H1 (cell line): Measurements from ENCODE around the gene SLC13A2. TPM values are rescaled to one million over a fixed set of nuclear protein-coding genes. Genes with fewer than 3 reads are reported as not detected.

Source experiments
- E2F6 ChIP-seq: IDR thresholded peaks from 2 replicates; pipeline ENCODE4 v1.6.1; 2012; ENCODE audit warnings: inconsistent platforms
- GTF2F1 ChIP-seq: IDR thresholded peaks from 2 replicates; pipeline ENCODE4 v1.6.1; 2012; ENCODE audit warnings: low read depth, low read length, improper control_type of control experiment, borderline replicate concordance
- POU5F1 ChIP-seq: IDR thresholded peaks from 2 replicates; pipeline ENCODE4 v1.6.1; 2011; ENCODE audit warnings: low read depth, mild to moderate bottlenecking, low read length, moderate library complexity
- SP4 ChIP-seq: IDR thresholded peaks from 2 replicates; pipeline ENCODE4 v1.6.1; 2012; ENCODE audit warnings: low read length, inconsistent platforms
- TEAD4 ChIP-seq: IDR thresholded peaks from 2 replicates; pipeline ENCODE4 v1.6.1; 2012; ENCODE audit warnings: low read depth, low read length, inconsistent platforms, mixed read lengths
- polyA plus RNA-seq, 7 experiments: library from polyadenylated mRNA; depleted of rRNA in 3 of 7; stranded (reverse) in 5 of 7; unstranded in 2 of 7; fragments of >200 nt in 5 of 7; fragments of 200-250 nt in 2 of 7; gene quantifications; 1 replicate in 5 of 7; 2 replicates in 1 of 7; 4 replicates in 1 of 7; pipeline versions ENCODE4 v1.2.1 to v1.2.3, GENCODE V29; 2011 to 2013; ENCODE audit warnings: missing spikeins in 2 of 7, mixed read lengths in 2 of 7
- total RNA-seq: library from RNA; stranded (reverse); fragmentation: NEBNext Ultra II Directional; extraction: Animal tissue kit (Norgen Biotek cat#: 25700); gene quantifications from 2 replicates; pipeline ENCODE4 v1.2.1, GENCODE V29; 2021
- TF ChIP-seq, protein P1 (sequence below): fragments of 300-600 bp; sonication (generic); IDR thresholded peaks from 2 replicates; pipeline ENCODE4 v1.7.1; 2012; ENCODE audit warnings: low read length, moderate library complexity, mild to moderate bottlenecking, inconsistent platforms; ENCODE audit not compliant: insufficient replicate concordance
- TF ChIP-seq, protein P2 (sequence below), 3 experiments: IDR thresholded peaks; 1 replicate in 2 of 3; 2 replicates in 1 of 3; pipeline versions ENCODE4 v1.5.1 to v1.6.1; 2011; ENCODE audit warnings: low read length in 3 of 3, mild to moderate bottlenecking in 3 of 3, inconsistent platforms in 2 of 3, low read depth in 1 of 3, moderate library complexity in 1 of 3; ENCODE audit not compliant: insufficient read depth in 1 of 3; ENCODE audit errors: control extremely low read depth in 1 of 3

SLC13A2 gene
- total and polyA plus RNA-seq, 2 of the 8 experiments (the other 6 are each of a cell fraction or from before 2014, with no cell fraction given) = not detected

DNA sequence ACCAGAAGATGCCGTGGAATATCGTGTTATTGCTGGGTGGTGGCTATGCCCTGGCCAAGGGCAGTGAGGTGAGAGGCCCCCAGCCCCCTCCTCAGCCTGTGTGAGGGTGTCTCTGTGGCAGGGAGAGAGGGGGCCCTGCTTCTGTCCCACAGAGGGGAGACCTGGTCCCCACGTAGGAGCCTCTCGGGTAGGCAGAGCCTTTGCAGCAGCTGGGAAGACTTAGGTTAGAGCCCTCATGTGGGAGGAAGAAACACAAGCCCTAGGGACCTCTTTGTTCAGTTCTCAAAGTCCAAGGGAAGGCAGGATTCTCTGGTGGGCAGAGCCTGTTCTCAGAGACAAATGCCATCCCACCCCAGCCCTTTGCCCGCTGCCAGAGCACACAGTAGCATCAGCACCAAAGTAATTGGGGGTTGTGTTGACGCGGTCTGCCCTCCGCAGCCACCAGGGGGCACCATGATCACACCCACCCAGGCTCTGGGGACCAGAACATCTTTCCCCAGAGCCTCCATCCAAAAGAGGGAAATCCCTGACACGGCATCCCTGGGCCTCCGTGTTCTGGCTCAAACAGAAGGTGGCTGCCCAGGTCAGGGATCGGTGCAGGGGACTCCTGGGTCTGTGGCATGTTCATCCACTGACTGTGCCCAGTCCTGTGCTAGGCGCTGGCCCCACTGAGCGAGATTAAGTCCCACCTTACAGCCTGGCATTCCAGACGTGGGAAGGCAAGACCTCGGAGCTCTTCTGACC lies 21.2 kb downstream of the SLC13A2 start (continued):
- TF ChIP-seq, protein P1, sequence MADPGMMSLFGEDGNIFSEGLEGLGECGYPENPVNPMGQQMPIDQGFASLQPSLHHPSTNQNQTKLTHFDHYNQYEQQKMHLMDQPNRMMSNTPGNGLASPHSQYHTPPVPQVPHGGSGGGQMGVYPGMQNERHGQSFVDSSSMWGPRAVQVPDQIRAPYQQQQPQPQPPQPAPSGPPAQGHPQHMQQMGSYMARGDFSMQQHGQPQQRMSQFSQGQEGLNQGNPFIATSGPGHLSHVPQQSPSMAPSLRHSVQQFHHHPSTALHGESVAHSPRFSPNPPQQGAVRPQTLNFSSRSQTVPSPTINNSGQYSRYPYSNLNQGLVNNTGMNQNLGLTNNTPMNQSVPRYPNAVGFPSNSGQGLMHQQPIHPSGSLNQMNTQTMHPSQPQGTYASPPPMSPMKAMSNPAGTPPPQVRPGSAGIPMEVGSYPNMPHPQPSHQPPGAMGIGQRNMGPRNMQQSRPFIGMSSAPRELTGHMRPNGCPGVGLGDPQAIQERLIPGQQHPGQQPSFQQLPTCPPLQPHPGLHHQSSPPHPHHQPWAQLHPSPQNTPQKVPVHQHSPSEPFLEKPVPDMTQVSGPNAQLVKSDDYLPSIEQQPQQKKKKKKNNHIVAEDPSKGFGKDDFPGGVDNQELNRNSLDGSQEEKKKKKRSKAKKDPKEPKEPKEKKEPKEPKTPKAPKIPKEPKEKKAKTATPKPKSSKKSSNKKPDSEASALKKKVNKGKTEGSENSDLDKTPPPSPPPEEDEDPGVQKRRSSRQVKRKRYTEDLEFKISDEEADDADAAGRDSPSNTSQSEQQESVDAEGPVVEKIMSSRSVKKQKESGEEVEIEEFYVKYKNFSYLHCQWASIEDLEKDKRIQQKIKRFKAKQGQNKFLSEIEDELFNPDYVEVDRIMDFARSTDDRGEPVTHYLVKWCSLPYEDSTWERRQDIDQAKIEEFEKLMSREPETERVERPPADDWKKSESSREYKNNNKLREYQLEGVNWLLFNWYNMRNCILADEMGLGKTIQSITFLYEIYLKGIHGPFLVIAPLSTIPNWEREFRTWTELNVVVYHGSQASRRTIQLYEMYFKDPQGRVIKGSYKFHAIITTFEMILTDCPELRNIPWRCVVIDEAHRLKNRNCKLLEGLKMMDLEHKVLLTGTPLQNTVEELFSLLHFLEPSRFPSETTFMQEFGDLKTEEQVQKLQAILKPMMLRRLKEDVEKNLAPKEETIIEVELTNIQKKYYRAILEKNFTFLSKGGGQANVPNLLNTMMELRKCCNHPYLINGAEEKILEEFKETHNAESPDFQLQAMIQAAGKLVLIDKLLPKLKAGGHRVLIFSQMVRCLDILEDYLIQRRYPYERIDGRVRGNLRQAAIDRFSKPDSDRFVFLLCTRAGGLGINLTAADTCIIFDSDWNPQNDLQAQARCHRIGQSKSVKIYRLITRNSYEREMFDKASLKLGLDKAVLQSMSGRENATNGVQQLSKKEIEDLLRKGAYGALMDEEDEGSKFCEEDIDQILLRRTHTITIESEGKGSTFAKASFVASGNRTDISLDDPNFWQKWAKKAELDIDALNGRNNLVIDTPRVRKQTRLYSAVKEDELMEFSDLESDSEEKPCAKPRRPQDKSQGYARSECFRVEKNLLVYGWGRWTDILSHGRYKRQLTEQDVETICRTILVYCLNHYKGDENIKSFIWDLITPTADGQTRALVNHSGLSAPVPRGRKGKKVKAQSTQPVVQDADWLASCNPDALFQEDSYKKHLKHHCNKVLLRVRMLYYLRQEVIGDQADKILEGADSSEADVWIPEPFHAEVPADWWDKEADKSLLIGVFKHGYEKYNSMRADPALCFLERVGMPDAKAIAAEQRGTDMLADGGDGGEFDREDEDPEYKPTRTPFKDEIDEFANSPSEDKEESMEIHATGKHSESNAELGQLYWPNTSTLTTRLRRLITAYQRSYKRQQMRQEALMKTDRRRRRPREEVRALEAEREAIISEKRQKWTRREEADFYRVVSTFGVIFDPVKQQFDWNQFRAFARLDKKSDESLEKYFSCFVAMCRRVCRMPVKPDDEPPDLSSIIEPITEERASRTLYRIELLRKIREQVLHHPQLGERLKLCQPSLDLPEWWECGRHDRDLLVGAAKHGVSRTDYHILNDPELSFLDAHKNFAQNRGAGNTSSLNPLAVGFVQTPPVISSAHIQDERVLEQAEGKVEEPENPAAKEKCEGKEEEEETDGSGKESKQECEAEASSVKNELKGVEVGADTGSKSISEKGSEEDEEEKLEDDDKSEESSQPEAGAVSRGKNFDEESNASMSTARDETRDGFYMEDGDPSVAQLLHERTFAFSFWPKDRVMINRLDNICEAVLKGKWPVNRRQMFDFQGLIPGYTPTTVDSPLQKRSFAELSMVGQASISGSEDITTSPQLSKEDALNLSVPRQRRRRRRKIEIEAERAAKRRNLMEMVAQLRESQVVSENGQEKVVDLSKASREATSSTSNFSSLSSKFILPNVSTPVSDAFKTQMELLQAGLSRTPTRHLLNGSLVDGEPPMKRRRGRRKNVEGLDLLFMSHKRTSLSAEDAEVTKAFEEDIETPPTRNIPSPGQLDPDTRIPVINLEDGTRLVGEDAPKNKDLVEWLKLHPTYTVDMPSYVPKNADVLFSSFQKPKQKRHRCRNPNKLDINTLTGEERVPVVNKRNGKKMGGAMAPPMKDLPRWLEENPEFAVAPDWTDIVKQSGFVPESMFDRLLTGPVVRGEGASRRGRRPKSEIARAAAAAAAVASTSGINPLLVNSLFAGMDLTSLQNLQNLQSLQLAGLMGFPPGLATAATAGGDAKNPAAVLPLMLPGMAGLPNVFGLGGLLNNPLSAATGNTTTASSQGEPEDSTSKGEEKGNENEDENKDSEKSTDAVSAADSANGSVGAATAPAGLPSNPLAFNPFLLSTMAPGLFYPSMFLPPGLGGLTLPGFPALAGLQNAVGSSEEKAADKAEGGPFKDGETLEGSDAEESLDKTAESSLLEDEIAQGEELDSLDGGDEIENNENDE = no peak
- no peak for TF ChIP-seq E2F6
- no peak for TF ChIP-seq POU5F1
- no peak for TF ChIP-seq SP4
- TF ChIP-seq TEAD4 = no peak
- no peak for TF ChIP-seq GTF2F1
- TF ChIP-seq, protein P2, sequence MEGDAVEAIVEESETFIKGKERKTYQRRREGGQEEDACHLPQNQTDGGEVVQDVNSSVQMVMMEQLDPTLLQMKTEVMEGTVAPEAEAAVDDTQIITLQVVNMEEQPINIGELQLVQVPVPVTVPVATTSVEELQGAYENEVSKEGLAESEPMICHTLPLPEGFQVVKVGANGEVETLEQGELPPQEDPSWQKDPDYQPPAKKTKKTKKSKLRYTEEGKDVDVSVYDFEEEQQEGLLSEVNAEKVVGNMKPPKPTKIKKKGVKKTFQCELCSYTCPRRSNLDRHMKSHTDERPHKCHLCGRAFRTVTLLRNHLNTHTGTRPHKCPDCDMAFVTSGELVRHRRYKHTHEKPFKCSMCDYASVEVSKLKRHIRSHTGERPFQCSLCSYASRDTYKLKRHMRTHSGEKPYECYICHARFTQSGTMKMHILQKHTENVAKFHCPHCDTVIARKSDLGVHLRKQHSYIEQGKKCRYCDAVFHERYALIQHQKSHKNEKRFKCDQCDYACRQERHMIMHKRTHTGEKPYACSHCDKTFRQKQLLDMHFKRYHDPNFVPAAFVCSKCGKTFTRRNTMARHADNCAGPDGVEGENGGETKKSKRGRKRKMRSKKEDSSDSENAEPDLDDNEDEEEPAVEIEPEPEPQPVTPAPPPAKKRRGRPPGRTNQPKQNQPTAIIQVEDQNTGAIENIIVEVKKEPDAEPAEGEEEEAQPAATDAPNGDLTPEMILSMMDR (IDR thresholded peaks at IDR 0.05; ENCODE audit: control extremely low read depth in 1 of 3, insufficient read depth in 1 of 3, low read depth in 1 of 3, low read length in 3 of 3) = peak; percentile 93 to 97 (median 93)
